ENCODE measurements around the gene MED6.

GRCh38 chr14:70571139-70571538, 29.3 kb downstream of the MED6 start:
- TF ChIP-seq, protein P1, sequence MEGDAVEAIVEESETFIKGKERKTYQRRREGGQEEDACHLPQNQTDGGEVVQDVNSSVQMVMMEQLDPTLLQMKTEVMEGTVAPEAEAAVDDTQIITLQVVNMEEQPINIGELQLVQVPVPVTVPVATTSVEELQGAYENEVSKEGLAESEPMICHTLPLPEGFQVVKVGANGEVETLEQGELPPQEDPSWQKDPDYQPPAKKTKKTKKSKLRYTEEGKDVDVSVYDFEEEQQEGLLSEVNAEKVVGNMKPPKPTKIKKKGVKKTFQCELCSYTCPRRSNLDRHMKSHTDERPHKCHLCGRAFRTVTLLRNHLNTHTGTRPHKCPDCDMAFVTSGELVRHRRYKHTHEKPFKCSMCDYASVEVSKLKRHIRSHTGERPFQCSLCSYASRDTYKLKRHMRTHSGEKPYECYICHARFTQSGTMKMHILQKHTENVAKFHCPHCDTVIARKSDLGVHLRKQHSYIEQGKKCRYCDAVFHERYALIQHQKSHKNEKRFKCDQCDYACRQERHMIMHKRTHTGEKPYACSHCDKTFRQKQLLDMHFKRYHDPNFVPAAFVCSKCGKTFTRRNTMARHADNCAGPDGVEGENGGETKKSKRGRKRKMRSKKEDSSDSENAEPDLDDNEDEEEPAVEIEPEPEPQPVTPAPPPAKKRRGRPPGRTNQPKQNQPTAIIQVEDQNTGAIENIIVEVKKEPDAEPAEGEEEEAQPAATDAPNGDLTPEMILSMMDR (IDR thresholded peaks at IDR 0.05), result no peak
- TF ChIP-seq POLR2A (IDR thresholded peaks at IDR 0.05), result no peak

Measured in adrenal gland (tissue), 5 donors.